Hepatic stellate cell (primary cell): Measurements from ENCODE around the gene LRRC8D.
A peak's percentile ranks its signal among the peaks of the same experiment; 100 is the strongest.

Experiments
- DNase-seq: peaks from one replicate; pipeline ENCODE4 v3.0.0; 2011; ENCODE audit warnings: low spot score

The LRRC8D gene

DNA sequence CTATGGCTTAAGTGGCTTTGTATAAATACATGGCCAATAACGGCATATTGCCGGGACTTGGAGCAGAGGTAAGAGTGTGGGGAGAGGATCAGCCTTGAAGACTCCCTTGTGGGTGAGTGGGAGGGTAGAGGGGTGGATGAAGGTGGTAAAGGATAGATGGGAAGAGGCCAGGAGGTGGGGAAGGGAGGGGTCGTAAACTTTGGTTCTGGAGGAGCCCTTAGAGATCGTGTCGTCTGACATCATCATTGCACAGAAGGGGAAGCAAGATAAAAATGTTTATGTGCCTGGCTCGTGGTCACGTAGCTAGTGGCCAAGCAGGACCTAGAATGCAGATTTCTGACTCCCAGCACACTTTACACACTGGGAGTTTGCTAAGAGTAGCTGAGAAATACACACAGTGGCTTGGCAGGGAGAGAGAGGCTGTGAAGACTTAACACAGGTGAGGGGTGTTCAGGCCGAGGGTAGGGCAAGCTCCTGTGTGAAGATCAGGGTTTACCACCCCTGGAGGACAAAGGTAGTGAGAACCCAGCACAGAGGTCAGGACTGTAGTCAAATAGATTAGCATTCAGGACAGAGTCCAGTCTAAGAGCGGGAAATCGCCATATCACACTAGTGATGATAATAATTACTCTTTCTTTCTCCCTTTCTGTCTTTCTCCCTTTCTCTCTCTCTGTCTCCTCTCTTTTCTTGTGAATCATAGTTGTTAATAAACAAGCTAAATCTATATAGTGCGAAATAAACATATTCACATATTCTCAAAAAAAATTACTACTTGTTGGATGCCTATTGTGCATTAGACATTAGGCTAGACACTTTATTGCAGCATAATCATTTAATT, 75.5 kb downstream of the LRRC8D start:
- no peak for DNase-seq

DNA sequence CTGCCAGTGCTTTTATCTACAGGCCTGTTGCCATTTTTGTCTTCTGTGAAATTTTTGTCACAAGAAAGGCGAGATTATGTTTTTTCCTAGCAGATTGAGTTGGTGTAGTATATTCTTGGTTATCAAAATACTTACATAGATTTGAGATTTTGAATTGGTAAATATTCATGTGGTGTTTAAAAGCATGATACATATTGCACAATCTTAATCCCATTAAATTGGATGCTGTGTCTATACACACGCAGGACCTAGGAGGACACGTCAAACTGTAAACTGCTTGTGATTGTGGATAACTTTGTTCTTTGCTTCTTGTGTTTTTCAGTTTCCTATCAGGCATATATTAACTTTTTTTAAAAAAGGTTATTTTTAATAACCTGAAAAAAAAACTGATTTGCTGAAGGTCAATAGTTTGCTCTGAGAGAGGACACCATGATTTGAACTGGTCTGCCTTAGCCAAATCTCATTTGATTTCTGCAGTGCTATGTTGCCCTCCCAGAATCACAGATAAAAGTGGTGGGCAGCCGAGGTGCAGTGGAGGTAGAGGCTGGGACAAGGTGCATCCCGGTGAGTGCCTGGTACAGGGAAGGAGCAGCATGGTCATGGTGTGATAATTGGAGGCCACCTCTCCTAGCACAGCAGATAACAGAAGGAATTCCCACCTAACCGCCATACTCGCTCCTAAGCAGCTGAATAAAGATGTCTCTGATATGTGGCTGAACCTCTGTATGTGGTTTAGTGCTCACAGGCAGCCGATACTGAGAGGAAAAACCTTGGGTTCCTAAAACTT, 76.7 kb downstream of the LRRC8D start:
- no peak for DNase-seq

DNA sequence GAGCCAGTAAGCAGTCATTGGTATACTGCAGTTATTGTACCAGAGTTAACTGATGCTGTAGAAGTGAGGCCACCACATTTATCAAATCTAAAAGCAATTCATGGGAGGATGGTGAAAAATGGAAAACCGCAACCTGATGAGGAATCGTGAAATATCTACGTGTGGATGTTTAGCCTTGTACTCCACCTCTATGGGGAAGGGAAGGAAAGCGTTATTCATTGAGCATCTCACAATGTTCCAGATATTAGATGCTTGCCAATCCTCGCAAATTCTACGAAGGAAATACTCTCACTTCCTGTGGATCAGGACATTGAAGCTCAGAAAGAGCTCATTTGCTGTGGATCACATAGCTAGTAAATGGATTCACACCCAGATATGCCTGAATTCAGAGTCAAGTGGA, 77.3 kb downstream of the LRRC8D start:
- DNase-seq, result no peak

- no peak for DNase-seq
Observed at GRCh38 chr1:89898695-89899470, 78.1 kb downstream of the LRRC8D start.

DNA sequence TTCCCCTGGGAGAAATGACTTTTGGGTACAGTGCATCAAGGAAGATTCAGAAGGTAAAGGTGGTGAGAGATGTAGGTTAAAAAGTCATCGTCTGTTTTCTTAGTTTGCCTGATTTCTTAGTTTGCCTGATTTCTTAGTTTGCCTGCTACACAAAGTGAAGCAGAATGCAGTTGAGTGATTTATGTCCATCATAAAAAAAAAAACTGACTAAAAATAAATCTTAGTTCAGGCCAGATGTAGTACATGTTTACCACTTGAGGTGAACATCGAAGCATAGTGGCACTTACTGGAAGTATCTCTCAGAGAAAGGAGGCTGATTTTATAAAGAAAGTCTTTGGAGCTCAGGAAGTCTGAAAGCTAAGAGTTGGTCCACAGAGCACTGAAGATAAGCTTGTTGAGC, 79.5 kb downstream of the LRRC8D start:
- no peak for DNase-seq

- no peak for DNase-seq
Observed at GRCh38 chr1:89900791-89901708, 80.2 kb downstream of the LRRC8D start.

GRCh38 chr1:89901957-89902669, 81.3 kb downstream of the LRRC8D start:
- no peak for DNase-seq

DNA sequence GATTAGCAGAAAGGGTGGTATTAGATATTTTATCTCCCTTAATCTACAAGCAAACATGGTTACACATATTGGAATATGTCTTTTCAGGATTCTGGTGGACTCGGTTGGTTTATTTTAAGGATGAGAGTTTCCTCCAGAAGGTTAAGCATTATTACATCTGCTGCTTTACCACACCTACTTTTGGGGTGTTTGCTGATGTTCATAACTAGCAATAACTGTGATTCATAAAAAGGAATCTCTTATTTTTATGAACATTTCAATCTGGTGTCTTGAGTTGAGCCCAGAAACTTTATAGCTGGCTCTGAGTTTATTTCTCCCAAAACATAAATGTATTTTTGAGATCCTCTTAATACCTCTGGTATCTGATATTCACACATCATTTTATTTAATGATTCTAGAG, 82.7 kb downstream of the LRRC8D start:
- no peak for DNase-seq

DNA sequence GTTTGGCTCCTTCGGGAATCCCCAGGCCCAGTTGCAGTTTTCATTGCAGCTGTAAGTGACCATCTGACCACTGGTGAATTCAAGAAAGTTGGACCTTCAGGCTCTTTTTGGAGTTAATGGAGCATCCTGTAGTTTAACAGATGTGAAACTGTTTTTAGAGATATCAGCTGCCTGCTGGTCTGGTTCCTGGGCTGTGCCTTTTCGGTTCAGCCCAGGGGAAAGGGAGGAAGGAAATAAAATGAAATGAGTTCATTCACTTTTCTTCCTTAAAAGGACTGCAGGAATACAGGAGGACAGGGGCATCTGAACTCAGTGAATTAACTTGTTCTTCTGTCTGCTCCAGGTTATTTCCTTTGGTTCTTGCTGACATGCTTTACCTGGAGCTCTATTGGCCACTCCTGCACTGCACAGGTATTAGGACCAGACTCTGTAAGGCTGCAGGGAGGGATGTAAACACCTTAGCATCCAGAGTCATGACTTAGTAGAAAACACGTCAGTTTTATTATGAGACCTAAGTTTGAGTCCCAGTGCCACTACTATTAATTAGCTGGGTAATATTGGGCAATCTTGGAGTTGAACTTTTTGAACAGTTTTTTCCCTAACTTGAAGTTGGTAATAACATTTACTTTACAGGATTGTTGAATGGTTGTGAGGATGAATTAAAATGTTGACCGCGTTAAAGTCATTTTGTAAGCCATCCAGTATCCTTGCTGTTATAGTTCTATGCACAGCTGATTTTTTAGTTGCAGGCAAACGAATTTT, 83.6 kb downstream of the LRRC8D start:
- no peak for DNase-seq

GRCh38 chr1:89905395-89906058, 84.7 kb downstream of the LRRC8D start:
- DNase-seq, result no peak

GRCh38 chr1:89906088-89906487, 85.3 kb downstream of the LRRC8D start:
- no peak for DNase-seq

- no peak for DNase-seq
Observed at GRCh38 chr1:89907727-89908212, 86.9 kb downstream of the LRRC8D start.

DNA sequence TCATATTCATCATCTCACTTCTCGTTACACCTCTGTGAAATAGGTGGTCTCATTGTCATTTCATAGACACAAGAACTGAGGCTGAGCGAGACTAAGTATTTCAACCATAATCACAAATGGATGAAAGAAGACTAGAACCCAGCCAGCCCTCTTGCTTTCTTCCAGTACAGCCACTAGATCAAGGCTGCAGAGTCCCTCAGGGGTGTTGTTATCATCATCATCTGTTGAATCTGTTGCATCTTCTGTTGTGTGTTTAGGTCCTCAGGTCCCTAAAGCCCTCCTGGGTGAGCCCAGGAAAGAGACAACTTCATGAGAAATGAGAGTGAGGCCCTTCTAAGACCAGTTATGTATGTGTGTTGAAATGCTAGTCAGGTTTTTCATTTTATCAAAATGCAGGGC, 87.4 kb downstream of the LRRC8D start:
- DNase-seq, result no peak

DNA sequence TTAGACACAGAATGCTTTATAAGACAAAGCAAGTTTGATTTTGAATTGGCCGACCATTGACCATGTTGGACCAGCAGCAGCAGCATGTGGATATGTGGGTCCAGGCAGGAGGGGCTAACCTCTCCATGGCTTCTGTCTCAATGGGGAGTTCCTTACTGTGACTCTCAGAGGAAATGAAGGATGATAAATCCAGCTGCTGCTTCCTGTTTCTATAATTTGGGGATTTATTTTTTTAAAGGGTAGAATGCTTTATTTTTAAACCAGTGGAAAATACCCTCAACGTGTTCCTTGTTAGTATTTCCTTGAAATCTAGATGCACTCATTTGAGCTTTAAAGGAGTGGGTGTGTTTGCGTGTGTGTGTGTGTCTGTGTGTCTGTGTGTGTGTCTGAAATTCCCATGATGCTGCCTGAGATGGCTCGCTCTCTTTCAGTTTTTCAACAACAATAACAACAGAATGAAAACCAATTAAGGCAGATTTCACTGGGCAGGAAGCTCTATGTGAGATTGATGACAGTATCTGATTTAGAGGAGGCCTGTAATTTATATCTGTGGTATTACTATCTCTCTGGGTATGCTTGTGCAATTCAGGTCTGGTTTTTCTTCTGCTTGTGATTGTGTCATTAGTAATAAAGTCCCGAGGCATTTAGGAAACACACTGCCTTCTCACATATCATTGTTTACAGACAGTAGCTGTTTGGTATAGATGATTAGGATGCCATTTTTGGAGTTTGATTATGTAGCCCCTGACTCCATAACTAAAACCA, 88.0 kb downstream of the LRRC8D start:
- peak; percentile 30 for DNase-seq

DNA sequence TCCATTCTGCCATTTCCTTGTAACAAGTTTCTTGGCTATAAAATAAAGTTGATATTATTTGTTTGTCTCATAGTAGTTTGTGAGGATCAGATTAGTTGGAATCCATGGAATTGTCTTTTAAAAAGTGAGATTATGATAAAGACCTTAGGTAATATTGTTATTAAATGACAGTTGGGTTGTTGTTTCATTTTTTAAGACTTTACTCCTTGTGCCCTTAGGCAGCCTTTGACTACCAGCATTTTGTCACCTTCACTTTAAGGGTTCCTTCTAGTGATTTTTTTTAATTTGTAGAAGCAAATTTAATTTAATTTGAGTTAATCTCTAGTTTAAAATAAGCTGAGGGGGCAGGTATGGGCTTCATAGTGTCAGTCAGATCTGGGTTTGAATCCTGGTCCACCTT, 89.4 kb downstream of the LRRC8D start:
- no peak for DNase-seq

GRCh38 chr1:89910780-89911179, 89.9 kb downstream of the LRRC8D start:
- peak; percentile 65 for DNase-seq

DNA sequence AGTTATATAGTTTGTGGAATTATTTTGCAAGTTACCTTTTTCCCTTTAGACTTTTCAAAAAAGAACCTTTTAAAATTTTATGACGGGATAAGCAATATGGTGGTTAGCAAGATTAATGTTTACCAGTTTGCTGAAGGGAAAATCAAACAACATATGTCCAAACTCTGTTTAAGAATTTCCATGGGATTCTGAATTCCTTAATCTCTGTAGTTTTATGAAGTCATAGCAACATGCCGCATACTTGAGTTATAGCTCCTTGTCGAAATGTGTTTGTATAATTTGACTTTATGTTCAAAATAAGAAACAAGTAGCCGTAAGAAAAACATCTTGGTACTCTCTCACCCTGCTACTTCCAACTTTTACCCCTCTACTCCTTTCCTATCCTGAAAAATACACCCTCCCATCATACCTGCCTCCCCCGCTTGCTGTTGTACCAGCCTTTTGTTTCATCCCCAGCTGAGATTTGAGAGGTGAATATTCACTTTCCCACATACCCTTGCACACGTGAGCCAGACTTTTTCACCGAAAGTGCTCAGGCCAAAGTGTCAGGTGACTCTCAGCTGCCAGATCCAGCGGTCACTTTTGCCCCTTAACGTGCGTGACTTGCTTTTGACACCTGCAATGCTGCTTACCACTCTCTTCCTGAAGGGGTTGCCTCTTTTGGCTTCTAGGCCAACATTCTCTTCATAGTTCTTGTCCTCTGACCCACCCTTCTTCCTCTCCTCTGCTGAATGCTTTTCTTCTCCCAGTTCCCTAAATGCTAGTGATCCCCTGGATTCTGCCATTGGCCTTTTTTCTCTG, 90.6 kb downstream of the LRRC8D start:
- DNase-seq, result no peak

GRCh38 chr1:89912073-89912472, 91.2 kb downstream of the LRRC8D start:
- DNase-seq, result no peak
